MG63 (cell line): ENCODE results near the gene FOXJ2. TPM values are rescaled to one million over a fixed set of nuclear protein-coding genes. Genes with fewer than 3 reads are reported as not detected.
"Not testable (repeated sequence)": the region's sequence is repeated elsewhere in the genome, so short reads cannot be mapped to it uniquely, and the experiment has no call there.

Experiments used
- DNase-seq: peaks from one replicate; pipeline ENCODE4 v3.0.0-alpha.2; 2020
- H3K27me3 ChIP-seq: fragments of 250-450 bp; sonication (Bioruptor Pico); 2 replicates; pipeline ENCODE4 v1.5.1; 2020; ENCODE audit warnings: mild to moderate bottlenecking, moderate library complexity
- H3K36me3 ChIP-seq: fragments of 250-450 bp; sonication (Bioruptor Pico); 2 replicates; pipeline ENCODE4 v1.5.1; 2020; ENCODE audit warnings: mild to moderate bottlenecking, moderate library complexity
- H3K4me3 ChIP-seq: fragments of 250-450 bp; sonication (Bioruptor Pico); 2 replicates; pipeline ENCODE4 v1.5.1; 2020; ENCODE audit warnings: mild to moderate bottlenecking, moderate library complexity
- H3K9me3 ChIP-seq: fragments of 250-450 bp; sonication (Bioruptor Pico); 2 replicates; pipeline ENCODE4 v1.5.1; 2020; ENCODE audit warnings: mild to moderate bottlenecking, moderate library complexity
- total RNA-seq: library from RNA; depleted of rRNA; stranded (reverse); fragments of >200 nt; shearing (Covaris generic); gene quantifications from 2 replicates; pipeline ENCODE4 v1.2.3, GENCODE V29; 2014; ENCODE audit warnings: low replicate concordance

The FOXJ2 gene
- total RNA-seq, 1 experiment from 2014 or later, result 5.9 TPM

DNA sequence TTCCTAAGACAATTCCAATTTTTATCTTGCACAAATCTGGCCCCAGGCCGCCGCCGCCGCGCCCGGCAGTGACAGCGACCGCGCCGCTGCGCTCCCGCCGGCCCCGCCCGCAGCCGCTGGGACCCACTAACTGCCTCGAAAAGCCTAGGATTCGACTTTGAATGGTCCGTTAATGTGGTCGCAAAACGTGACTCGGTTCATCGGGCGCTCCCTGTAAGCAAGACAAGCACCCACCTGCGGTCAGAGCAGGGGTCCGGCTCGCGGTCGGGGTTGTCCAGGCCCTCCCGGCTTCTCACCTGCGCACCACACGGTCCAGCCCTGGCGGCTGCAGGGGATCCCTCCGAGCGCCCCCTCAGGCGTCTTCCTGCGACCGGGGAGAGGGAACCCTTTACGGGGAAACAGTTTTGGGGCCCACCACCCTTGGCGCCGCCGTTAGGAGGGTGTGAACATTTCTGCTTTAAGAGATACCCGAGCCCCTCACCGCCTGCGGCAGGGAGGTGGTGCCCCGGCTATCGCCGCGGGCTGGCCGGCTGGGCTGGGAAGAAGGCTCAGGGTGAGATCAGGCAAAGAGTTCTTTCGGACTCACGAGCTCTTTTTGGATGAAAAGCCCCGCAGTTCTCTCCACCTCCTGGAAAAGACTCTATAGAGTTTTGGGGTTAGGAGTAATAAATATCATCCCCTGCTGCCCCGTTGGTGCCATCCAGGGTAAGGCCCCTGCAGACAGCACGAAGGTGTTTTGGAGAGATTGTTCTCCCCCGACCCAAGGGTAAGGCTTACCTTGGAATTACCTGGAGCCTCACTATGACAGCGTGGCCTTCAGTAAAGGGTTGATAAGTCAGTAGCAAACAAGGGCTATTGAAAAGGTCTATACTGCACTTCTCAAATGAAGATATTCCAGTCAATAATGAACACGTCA lies 13.6 kb upstream of the FOXJ2 start:
- no peak for DNase-seq
- Histone ChIP-seq H3K27me3 (peaks cover 15% of the 10 kb centered on the region; the same call in 1 of the 2 replicates), H3K4me3 (no peak overlapping the region), H3K36me3 (no peaks in the 10 kb centered on the region), H3K9me3 (no peaks in the 10 kb centered on the region)

DNA sequence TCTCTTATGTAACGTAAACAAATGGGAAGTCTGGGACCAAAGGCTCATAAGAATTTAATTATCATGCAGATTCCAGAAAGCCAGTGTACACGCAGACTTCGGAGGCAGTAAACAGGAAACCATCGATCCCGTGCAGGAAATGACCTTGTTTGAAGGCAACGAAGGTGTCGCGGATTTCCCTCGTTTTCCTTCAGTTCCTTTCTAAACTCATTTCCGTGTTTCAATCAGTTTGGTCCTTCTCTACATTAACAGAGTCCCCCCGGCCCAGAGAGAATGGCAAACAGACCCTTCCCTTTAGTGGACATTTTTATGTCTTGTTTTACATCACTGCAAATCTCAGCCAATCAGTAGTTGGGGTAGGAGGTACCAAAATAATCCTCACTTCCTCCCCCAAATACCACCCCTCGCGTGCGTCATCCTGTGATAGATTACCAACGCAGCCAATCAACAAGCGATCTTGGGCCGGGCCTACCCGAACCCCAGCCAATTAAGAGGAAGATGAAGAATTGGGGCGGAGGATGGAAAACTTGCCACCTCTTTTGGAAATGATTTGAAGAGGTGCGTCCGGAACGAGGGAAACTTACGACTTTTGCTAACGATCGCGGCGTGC lies 6.1 kb upstream of the FOXJ2 start:
- DNase-seq, result peak; percentile 96
- H3K27me3 ChIP-seq, result no peaks in the 10 kb centered on the region
- H3K9me3 ChIP-seq, result no peaks in the 10 kb centered on the region
- H3K4me3 ChIP-seq, result peak overlapping the region; percentile 57
- no peaks in the 10 kb centered on the region for H3K36me3 ChIP-seq

DNA sequence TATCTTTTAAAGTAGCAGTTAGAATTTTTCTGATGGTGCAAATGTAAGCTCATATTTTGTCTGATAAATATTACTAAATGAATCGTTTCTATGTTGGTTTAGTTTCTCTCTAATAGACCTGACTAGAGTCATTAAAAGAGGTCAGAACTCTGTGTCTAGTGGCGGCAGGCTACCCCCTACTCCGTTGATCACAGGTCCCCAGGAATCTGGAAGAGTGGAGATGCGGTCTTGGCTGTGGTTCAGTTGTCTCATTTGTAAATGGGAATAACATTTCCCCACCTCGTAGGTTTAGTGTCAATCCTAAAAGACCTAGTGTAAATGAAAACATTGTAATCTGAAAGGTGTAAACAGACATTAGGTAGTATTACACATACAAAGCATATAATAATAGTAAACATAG lies 4.7 kb upstream of the FOXJ2 start:
- DNase-seq, result no peak
- Histone ChIP-seq H3K27me3 (no peaks in the 10 kb centered on the region), H3K9me3 (no peaks in the 10 kb centered on the region), H3K36me3 (no peaks in the 10 kb centered on the region), H3K4me3 (peak overlapping the region; percentile 57; the same call in 1 of the 2 replicates)

DNA sequence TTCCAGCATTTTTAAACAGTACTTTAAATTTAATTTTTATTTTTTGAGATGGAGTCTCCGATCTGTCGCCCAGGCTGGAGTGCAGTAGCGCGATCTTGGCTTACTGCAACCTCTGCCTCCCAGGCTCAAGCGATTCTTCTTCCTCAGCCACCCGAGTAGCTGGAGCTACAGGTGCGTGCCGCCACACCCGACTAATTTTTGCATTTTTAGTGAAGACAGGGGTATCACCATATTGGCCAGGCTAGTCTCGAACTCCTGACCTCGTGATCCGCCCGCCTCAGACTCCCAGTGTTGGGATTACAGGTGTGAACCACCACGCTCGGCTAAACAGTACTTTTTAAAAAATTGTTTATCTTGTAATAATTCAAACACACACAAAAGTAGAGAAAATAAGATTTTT lies 4.2 kb upstream of the FOXJ2 start:
- Histone ChIP-seq H3K9me3 (no peaks in the 10 kb centered on the region), H3K27me3 (no peaks in the 10 kb centered on the region), H3K36me3 (no peaks in the 10 kb centered on the region), H3K4me3 (no peak overlapping the region)
- no peak for DNase-seq

DNA sequence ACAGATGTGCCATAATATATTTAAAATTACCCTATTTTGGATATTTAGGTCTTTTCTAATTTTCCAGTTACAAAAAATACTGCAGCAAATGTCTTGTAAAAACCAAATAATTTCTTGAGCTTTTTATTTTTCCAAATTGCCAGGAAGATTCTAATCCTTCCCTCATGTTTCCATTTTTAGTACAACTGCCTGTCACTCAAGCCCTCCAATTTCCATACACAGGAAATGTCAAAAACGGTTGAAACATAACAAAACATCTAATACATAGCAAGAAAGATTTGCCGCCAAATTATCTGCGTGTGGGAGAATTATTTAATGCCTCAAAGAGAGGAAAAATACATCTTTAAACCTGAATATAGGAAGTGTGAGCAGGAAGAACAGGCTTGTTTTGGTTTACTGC lies 2.3 kb upstream of the FOXJ2 start:
- DNase-seq, result no peak
- H3K36me3 ChIP-seq, result no peaks in the 10 kb centered on the region
- H3K9me3 ChIP-seq, result no peaks in the 10 kb centered on the region
- no peak overlapping the region for H3K4me3 ChIP-seq
- H3K27me3 ChIP-seq, result no peaks in the 10 kb centered on the region

DNA sequence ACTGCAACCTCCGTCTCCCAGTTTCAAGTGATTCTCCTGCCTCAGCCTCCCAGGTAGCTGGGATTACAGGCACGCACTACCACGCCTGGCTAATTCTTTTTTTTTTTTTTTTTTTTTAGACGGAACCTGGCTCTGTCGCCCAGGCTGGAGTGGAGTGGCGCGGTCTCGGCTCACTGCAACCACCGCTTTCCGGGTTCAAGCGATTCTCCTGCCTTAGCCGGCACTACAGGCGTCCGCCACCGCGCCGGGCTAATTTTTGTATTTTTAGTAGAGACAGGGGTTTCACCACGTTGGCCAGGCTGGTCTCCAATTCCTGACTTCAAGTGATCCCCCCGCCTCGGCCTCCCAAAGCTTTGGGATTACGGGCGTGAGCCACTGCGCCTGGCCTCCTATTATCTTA lies 1.5 kb upstream of the FOXJ2 start:
- H3K36me3 ChIP-seq, H3K4me3 ChIP-seq, DNase-seq, H3K27me3 ChIP-seq, H3K9me3 ChIP-seq: not testable (repeated sequence)

DNA sequence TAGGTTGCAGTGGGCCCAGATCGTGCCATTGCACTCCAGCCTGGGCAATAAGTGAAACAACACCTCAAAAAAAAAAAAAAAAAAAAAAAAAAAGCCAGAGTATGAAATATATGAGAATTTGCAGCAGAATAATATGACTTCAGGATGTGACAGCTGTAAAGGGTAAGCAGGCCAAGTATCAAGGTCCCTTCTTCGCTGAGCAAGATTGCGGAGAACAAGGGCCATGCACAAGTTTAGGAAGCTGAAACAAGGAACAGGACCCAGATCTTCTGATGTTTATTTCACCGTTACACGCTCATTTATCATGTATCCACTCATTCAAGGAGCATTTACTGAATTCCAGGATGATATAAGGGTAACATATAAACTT lies 659 bp upstream of the FOXJ2 start:
- H3K4me3 ChIP-seq, result peak overlapping the region; percentile 80
- DNase-seq, result no peak
- H3K27me3 ChIP-seq, result no peaks in the 10 kb centered on the region
- H3K9me3 ChIP-seq, result no peaks in the 10 kb centered on the region
- peaks cover 7% of the 10 kb centered on the region; the same call in 1 of the 2 replicates for H3K36me3 ChIP-seq

DNA sequence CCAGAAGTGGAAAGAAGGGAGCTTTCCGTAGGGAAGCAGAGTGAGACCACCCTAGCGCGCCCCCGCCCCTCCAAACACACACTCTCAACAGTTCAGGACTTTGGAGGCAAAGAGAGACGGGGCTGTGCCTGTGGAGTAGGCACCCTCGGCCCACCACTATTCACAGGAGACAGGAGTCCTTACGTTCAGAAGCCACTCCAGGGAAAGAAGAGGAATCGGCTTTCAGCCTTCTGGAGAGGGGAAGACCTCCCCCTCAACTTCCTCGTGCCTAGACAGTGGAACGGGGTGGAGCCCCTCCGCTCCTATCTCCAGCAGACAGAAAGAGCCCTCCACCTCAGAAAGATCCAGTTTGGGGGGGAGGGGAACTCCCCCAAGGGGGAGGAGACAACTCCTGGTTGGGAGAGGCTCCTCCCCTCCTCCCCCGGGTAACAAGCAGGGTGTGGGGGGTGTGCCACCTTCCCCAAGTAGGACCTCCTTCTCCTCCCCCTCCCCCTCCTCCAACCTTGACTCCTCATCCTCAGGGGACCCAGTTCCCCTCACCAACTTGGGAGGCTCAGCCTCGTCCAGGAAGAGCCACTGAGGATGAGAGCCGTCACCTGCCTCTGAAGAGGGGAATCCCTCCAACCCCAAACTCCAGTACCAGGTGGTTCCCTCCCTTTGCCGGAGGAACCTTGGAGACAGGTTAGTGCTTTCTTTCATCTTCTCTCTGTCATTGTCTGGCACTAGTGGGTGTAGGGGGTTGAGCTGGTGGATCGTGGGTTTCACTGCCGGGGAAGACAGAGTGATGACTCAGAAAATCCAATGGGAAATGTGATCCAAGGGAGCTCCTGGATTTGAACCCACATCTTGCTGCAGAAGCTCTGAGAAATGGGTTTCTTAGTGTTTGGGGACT lies 883 bp downstream of the FOXJ2 start:
- Histone ChIP-seq H3K36me3 (peaks cover 7% of the 10 kb centered on the region; the same call in 1 of the 2 replicates), H3K27me3 (no peaks in the 10 kb centered on the region), H3K4me3 (peak overlapping the region; percentile 80), H3K9me3 (no peaks in the 10 kb centered on the region)
- DNase-seq, result peak; percentile 53

DNA sequence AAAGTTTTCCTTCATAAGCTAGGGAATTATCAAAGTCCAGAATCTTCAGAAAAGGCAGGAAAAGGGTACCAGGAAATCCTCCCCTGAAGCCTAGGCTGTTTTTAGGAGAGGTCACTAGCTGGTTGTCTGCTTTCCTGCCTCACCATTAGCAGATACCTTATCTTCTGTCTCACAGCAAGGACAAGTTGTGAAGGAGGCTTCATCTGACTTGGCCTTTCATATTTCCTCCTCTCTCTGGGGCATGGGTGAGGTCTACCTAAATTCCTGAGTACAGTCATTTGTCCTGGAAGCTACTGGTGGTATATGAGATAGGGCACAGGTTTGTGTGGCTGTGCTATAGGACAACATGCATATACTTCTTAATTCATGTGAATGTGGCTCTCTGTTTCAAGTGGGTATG lies 2.3 kb downstream of the FOXJ2 start:
- Histone ChIP-seq H3K27me3 (no peaks in the 10 kb centered on the region), H3K9me3 (no peaks in the 10 kb centered on the region), H3K36me3 (peaks cover 7% of the 10 kb centered on the region; the same call in 1 of the 2 replicates), H3K4me3 (no peak overlapping the region)
- no peak for DNase-seq

DNA sequence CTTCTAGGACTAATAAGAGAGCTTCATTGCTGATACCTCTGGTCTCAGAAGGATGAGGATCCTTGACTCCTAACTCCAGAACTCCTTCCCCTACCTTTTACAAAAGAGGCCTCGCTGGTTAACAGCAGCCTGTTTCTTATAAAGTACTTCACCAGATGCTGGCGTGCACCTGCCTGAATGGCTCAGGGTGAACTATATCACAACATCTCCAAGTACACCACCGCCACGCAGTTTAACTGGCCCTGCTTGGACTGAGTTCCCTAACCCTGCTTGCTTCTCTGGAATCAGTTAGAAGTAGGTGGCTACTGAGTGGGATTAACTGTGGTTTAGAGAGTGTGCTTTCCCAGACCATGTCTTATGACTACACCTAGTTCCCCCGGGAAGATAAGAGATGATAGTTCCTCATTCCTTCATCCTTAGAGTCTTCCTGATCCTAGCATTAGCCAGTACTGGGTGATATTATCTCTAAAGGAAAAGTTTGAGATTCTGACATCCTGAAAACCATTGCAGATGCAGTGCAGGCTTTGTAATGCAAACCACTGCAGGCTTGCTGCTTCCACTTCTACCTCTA lies 3.0 kb downstream of the FOXJ2 start:
- H3K4me3 ChIP-seq, result no peak overlapping the region
- DNase-seq, result no peak
- peaks cover 9% of the 10 kb centered on the region for H3K36me3 ChIP-seq
- H3K27me3 ChIP-seq, result no peaks in the 10 kb centered on the region
- H3K9me3 ChIP-seq, result no peaks in the 10 kb centered on the region

DNA sequence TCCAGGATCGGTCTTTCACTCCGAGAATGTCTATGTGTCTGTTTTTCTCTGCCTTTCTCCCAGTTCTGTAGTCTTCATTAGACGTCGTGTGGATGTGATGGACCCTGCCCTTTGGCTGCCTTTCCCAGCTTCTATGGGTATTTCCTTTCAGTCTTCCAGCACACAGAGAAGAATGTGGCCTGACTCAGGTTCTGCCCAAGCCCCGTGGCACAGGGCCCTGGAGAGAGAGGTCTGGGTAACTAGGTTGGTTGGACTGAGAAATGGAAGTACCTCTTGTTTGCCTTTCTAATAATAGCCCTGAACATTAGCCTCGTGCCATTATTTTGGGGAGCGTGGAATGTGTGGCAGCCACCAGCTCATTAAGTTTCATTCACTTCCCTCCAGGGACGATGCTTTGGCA lies 3.8 kb downstream of the FOXJ2 start:
- H3K9me3 ChIP-seq, result no peaks in the 10 kb centered on the region
- H3K36me3 ChIP-seq, result peaks cover 11% of the 10 kb centered on the region
- H3K4me3 ChIP-seq, result no peak overlapping the region
- H3K27me3 ChIP-seq, result no peaks in the 10 kb centered on the region
- DNase-seq, result no peak

DNA sequence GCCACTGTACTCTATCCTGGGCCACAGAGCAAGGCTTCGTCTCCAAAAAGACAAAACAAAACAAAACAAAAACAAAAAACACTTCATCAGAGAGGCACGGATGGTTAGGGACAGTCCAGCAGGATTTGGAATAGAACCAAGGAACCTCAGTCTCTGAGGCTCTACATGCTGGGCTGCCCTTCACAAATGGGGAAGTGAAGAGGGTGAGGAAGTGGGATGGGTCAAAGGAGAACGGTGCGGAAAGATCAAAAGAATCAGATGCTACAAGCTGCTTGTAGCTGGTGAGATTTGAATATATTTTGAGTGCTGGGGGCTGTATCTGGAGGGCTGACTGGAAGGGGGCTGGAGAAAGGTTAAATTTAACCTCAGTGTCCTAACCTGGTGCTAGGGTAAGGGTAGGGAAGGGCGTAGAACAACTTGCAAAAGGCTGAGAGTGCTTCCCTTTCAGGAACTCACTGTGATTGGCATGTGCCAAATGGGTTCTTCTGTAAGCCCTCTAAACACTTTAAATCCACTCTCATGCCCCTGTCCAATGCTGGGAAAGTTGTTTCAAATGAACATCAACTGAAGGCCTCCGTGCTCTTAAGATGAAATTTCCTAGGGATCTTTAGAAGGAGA lies 4.6 kb downstream of the FOXJ2 start:
- DNase-seq, result no peak
- no peaks in the 10 kb centered on the region for H3K27me3 ChIP-seq
- no peaks in the 10 kb centered on the region for H3K9me3 ChIP-seq
- no peak overlapping the region for H3K4me3 ChIP-seq
- peaks cover 12% of the 10 kb centered on the region for H3K36me3 ChIP-seq

DNA sequence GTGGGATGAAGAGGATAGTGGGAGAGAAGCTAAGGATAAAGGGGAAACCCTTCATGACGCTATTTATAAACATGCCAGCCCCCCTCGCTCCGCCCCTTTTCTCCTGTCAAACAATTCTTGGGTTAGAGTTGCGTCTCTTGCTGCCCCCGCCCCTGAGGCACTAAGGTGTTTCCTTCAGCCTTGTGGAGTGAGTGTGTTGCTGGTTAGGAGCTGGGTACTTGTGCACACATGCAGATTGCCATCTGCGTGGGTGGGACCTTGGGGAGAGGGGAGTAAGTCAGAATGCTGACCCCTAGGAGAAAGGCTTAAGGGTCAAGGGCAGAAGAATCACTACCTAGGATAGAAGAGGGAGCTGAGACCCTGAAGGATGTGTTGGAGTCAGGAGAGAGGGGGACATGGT lies 5.4 kb downstream of the FOXJ2 start:
- peaks cover 19% of the 10 kb centered on the region for H3K36me3 ChIP-seq
- no peak overlapping the region for H3K4me3 ChIP-seq
- no peaks in the 10 kb centered on the region for H3K9me3 ChIP-seq
- no peaks in the 10 kb centered on the region for H3K27me3 ChIP-seq
- DNase-seq, result no peak

DNA sequence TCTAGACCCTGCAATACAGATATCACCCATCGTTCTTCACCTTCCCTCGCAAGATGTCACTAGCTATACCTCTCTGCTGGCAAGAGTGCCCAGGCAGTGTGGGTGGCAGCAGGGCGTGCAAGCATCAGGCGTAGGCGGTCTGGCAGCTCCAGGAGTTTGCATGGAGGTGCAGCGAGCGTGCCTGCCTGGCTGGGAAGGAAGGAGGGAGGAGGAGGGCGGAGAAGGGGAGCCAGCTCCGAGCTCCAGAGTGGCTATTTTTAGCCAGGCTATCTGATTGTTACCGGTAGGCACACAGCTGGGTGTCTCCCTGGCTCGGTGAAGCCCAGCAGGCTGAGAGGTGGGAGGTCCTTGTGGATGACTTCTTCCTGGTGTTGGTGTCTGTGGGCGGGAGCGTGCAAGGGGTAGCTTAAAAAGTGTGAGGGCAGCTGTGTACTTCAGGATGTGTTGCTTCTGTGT lies 6.2 kb downstream of the FOXJ2 start:
- no peaks in the 10 kb centered on the region for H3K27me3 ChIP-seq
- peak; percentile 23 for DNase-seq
- no peak overlapping the region for H3K4me3 ChIP-seq
- H3K9me3 ChIP-seq, result no peaks in the 10 kb centered on the region
- H3K36me3 ChIP-seq, result peaks cover 19% of the 10 kb centered on the region

DNA sequence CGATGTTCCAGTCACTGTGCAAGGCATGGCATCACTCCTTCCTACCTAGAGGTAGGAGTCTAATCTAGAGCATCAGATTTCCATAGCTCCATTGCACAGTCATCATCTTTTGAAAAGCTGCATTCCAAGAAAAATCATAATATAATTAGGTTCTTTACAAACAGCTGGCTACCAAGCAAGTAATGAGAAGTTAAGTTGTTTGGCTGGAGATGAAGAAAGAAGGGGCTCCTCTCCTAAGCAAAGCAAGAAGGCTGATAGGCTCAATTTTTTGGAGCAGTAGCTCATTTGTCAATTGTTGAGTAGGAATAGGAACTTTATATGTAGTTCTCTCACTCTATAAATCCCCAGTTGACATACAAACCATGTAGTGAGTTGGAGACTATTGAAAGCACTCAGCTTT lies 8.3 kb downstream of the FOXJ2 start:
- Histone ChIP-seq H3K36me3 (peaks cover 28% of the 10 kb centered on the region), H3K4me3 (no peak overlapping the region), H3K9me3 (no peaks in the 10 kb centered on the region), H3K27me3 (no peaks in the 10 kb centered on the region)
- DNase-seq, result no peak
